K562 (cell line): ENCODE data around the gene ZMYND19. TPM values are rescaled to one million over a fixed set of nuclear protein-coding genes. Genes with fewer than 3 reads are reported as not detected.

ENCODE experiments used
- ATAC-seq: fragments of 200-7000 bp; cut with Tn5 transposase; 3 replicates; pipeline ENCODE4 v1.9.1; 2020; ENCODE audit warnings: moderate library complexity
- BruUV-seq: library from RNA; stranded (reverse); fragments of 400-500 nt; replicated peaks from 2 replicates; lab custom pipeline; 2021; lab: Mats Ljungman, UMichigan
- CTCF ChIA-PET: fragments of 300-600 bp; formaldehyde crosslinking; extraction: SDS; loops from one replicate; lab custom pipeline; 2021; ENCODE audit warnings: low intra/inter-chr PET ratio; lab: Yijun Ruan, JAX
- POLR2A ChIA-PET: fragments of 300-600, 350-650 bp; sonication (Branson Sonifier 250); formaldehyde crosslinking; extraction: SDS; loops from one replicate; lab custom pipeline; 2021; ENCODE audit warnings: antibody characterized with exemption, inconsistent platforms; lab: Yijun Ruan, JAX
- DNase-seq, 4 experiments: peaks; one replicate each; pipeline versions ENCODE4 v3.0.0 to v3.0.0-alpha.2; 2011 to 2018; ENCODE audit warnings: low spot score in 3 of 4, mixed read lengths in 3 of 4; ENCODE audit errors: extremely low read depth in 1 of 4
- FAIRE-seq: peaks from 2 replicates; lab custom pipeline; 2011; peaks lifted over from hg19 to GRCh38; lab: Jason Lieb, UNC
- H2AFZ ChIP-seq: 2 replicates; pipeline ENCODE4 v1.6.0; 2011; ENCODE audit warnings: low read depth, low read length, control low read depth, inconsistent platforms
- H3K27ac ChIP-seq: fragments of 200-600 bp; 3 replicates; pipeline ENCODE4 v1.8.0; 2011; ENCODE audit warnings: low read depth, mild to moderate bottlenecking, control low read depth, inconsistent platforms, low read length, moderate library complexity, mixed read lengths; ENCODE audit errors: extremely low read depth
- H3K27me3 ChIP-seq, 2 experiments: fragments of 300-600 bp in 1 of 2; 2 replicates in 1 of 2; 3 replicates in 1 of 2; pipeline versions ENCODE4 v1.6.0 to v1.8.0; 2011; ENCODE audit warnings: inconsistent platforms in 2 of 2, low read length in 2 of 2, mild to moderate bottlenecking in 1 of 2, mixed read lengths in 1 of 2, moderate library complexity in 1 of 2; ENCODE audit not compliant: control insufficient read depth in 2 of 2, insufficient read depth in 2 of 2
- H3K36me3 ChIP-seq: fragments of 300-600 bp; 3 replicates; pipeline ENCODE4 v1.8.0; 2011; ENCODE audit warnings: mild to moderate bottlenecking, low read length, inconsistent platforms; ENCODE audit not compliant: control insufficient read depth, insufficient read depth
- H3K4me1 ChIP-seq, 2 experiments: fragments of 200-600 bp in 1 of 2; replicated peaks in 1 of 2; 2 replicates in 1 of 2; 3 replicates in 1 of 2; pipeline versions ENCODE4 v1.5.1 to v1.8.0; 2011; ENCODE audit warnings: inconsistent platforms in 2 of 2, low read length in 2 of 2, mild to moderate bottlenecking in 1 of 2, mixed read lengths in 1 of 2, moderate library complexity in 1 of 2; ENCODE audit not compliant: control insufficient read depth in 2 of 2, insufficient read depth in 2 of 2
- H3K4me2 ChIP-seq: 2 replicates; pipeline ENCODE4 v1.6.1; 2011; ENCODE audit warnings: low read length, control low read depth, inconsistent platforms, mixed read lengths; ENCODE audit not compliant: insufficient read depth
- H3K4me3 ChIP-seq: fragments of 200-600 bp; sonication (generic), shearing (Covaris generic); 2 replicates; pipeline ENCODE4 v1.5.1; 2016; ENCODE audit warnings: control low read depth, inconsistent platforms
- H3K79me2 ChIP-seq: fragments of 200-600 bp; 3 replicates; pipeline ENCODE4 v1.8.0; 2011; ENCODE audit warnings: low read length, inconsistent platforms; ENCODE audit not compliant: control insufficient read depth, insufficient read depth
- H3K9ac ChIP-seq, 2 experiments: 2 replicates each; pipeline versions ENCODE4 v1.6.0 to v1.6.1; 2011; ENCODE audit warnings: low read depth in 2 of 2, low read length in 2 of 2, control low read depth in 1 of 2, inconsistent platforms in 1 of 2, mild to moderate bottlenecking in 1 of 2, mixed read lengths in 1 of 2; ENCODE audit not compliant: insufficient read depth in 1 of 2
- H3K9me1 ChIP-seq: one replicate; pipeline ENCODE4 v1.6.0; 2011; ENCODE audit warnings: inconsistent platforms, mild to moderate bottlenecking, low read length, moderate library complexity; ENCODE audit not compliant: control insufficient read depth, insufficient read depth
- H3K9me3 ChIP-seq: replicated peaks from 2 replicates; pipeline ENCODE4 v1.5.1; 2011; ENCODE audit warnings: low read depth, low read length, inconsistent platforms; ENCODE audit not compliant: control insufficient read depth, insufficient read depth
- H4K20me1 ChIP-seq: replicated peaks from 2 replicates; pipeline ENCODE4 v1.6.1; 2011; ENCODE audit warnings: low read length, inconsistent platforms, mixed read lengths; ENCODE audit not compliant: control insufficient read depth, insufficient read depth
- CHD1 ChIP-seq: fragments of 200-600 bp; sonication (generic); IDR thresholded peaks from one replicate; pipeline ENCODE4 v1.6.1; 2012; ENCODE audit warnings: mild to moderate bottlenecking, moderate library complexity, low read length, inconsistent platforms
- HES1 ChIP-seq: fragments of 450-650 bp; IDR thresholded peaks from 2 replicates; pipeline ENCODE4 v1.6.1; 2016; ENCODE audit warnings: low read depth, mild to moderate bottlenecking, moderate library complexity
- KDM5B ChIP-seq: fragments of 200-600 bp; sonication (generic); IDR thresholded peaks from 2 replicates; pipeline ENCODE4 v1.6.1; 2012; ENCODE audit warnings: low read depth, mild to moderate bottlenecking, moderate library complexity, low read length, control low read depth, inconsistent platforms; ENCODE audit not compliant: insufficient replicate concordance
- PYGO2 ChIP-seq: fragments of 450-650 bp; IDR thresholded peaks from 2 replicates; pipeline ENCODE4 v1.6.1; 2016; ENCODE audit warnings: mild to moderate bottlenecking, missing genetic modification characterization, moderate library complexity, missing compliant biosample characterization
- RB1 ChIP-seq: fragments of 450-650 bp; IDR thresholded peaks from 2 replicates; pipeline ENCODE4 v1.6.1; 2017; ENCODE audit warnings: low read depth, mild to moderate bottlenecking
- SAFB2 ChIP-seq: fragments of 200-400 bp; formaldehyde crosslinking; IDR thresholded peaks from 2 replicates; pipeline ENCODE4 v1.6.1; 2018; ENCODE audit warnings: borderline replicate concordance, low read length, low read depth, moderate library complexity; ENCODE audit not compliant: severe bottlenecking
- ZBTB5 ChIP-seq: fragments of 450-650 bp; IDR thresholded peaks from 2 replicates; pipeline ENCODE4 v1.6.1; 2017; ENCODE audit warnings: antibody characterized with exemption
- ZNF449 ChIP-seq: fragments of 250-450 bp; sonication (Bioruptor Pico); IDR thresholded peaks from 2 replicates; pipeline ENCODE4 v1.8.0; 2022; ENCODE audit warnings: moderate library complexity, mild to moderate bottlenecking, inconsistent platforms
- ZNF75A ChIP-seq: fragments of 450-650 bp; formaldehyde crosslinking; IDR thresholded peaks from 2 replicates; pipeline ENCODE4 v1.4.0; 2020; ENCODE audit warnings: mild to moderate bottlenecking
- WGBS: fragments of 100-300 bp; shearing (Covaris generic); methylation state at CpG from one replicate; pipeline ENCODE4 v1.1.6; 2016; ENCODE audit warnings: low coverage, mixed read lengths; ENCODE audit not compliant: insufficient coverage; ENCODE audit errors: missing lambda C conversion rate; 5-methylcytosine and 5-hydroxymethylcytosine counted together
- in situ Hi-C: fragments of 300-500 bp; cut with MboI; formaldehyde crosslinking; loops from 4 replicates; pipeline ENCODE4 v1.15.0; 2018; ENCODE audit warnings: inconsistent platforms, mixed read lengths
- intact Hi-C: fragments of 100-400 bp; cut with micrococcal nuclease; formaldehyde crosslinking; loops from 2 replicates; pipeline ENCODE4 v1.14.2; 2022
- polyA plus RNA-seq, 8 experiments: library from polyadenylated mRNA; depleted of rRNA in 4 of 8; stranded (reverse) in 5 of 8; unstranded in 3 of 8; fragments of >200 nt; fragmentation: Nextera tagmentation in 2 of 8; fragmentation: Illumina TruSeq in 1 of 8; extraction: Ambion mirVana in 2 of 8; extraction: Trizol in 1 of 8; gene quantifications; 2 replicates each; pipeline versions ENCODE4 v1.2.1 to v1.2.3, GENCODE V29; 2011 to 2014; ENCODE audit warnings: inconsistent platforms in 1 of 8, missing spikeins in 1 of 8
- total RNA-seq, 7 experiments: library from RNA; depleted of rRNA in 6 of 7; stranded (reverse); fragments of >200 nt in 6 of 7; fragmentation: Illumina TruSeq in 2 of 7; extraction: Trizol in 2 of 7; gene quantifications; 2 replicates each; pipeline versions ENCODE4 v1.2.1 to v1.2.3, GENCODE V29; 2011 to 2021; ENCODE audit warnings: low replicate concordance in 1 of 7
- TF ChIP-seq, protein P1 (sequence below): sonication (generic); formaldehyde crosslinking; IDR thresholded peaks from 2 replicates; pipeline ENCODE4 v1.8.0; 2022; ENCODE audit warnings: mild to moderate bottlenecking, missing genetic modification reagents

Gene ZMYND19
- total and polyA plus RNA-seq, 9 of the 15 experiments (the other 6 are each of a cell fraction or from before 2014, with no cell fraction given), result 1.0 to 86.7 (median 44.0) TPM

DNA sequence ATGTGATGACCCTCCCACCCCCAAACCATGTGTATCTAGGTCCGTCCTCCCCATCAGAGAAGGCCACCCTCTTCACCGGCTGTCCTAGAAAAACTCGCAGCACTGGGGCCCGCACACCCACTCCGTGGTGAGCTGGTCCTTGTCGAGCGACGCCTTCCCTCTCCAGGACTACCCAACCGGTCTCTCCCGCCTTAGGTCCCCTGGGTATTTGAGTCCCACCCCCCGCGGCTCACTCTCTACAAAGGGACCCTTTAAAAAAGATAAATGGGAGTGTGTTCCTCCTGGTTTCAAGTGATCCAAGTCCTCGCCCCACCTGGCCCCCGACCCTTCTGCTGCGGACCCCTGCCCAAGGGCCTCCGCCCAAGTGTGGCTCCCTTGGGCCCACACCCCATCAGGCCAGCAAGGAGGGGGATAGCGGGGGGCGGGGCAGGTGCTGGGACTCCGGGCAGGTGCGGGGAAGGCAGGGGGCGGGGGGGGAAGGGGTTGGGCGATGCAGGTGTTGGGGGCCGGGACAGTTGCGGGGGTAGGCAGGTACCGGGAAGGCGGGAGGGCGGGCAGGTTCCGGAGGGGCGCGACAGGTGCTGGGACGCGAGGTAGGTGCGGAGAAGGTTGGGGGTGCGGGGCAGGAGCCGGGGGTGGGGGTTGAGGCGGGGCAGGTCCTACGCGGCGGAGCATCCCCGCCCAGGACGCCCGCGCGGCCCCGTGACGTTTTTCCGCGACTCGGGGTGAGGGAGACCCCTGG is 14.2 kb upstream of the ZMYND19 start:
- intact Hi-C loops, result no loop called here
- Histone ChIP-seq H3K9me3 (no peaks in the 10 kb centered on the region), H3K4me3 (peak overlapping the region; percentile 38), H3K79me2 (peaks cover 16% of the 10 kb centered on the region), H3K9me1 (no peaks in the 10 kb centered on the region)
- 42% methylated on average over 28 of the region's 49 CpGs for WGBS
- DNase-seq (no peak), FAIRE-seq (no peak)
- in situ Hi-C loops, result no loop called here
- TF ChIP-seq CHD1, result no peak
- no peak for TF ChIP-seq RB1
- no peak for TF ChIP-seq PYGO2 (tag)
- TF ChIP-seq, protein P1, sequence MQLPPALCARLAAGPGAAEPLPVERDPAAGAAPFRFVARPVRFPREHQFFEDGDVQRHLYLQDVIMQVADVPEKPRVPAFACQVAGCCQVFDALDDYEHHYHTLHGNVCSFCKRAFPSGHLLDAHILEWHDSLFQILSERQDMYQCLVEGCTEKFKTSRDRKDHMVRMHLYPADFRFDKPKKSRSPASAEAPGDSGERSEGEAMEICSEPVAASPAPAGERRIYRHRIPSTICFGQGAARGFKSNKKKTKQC, result no peak
- no peak for TF ChIP-seq KDM5B
- TF ChIP-seq ZNF75A (CRISPR knock-in tag), result no peak
- TF ChIP-seq SAFB2, result no peak
- TF ChIP-seq ZNF449 (CRISPR knock-in tag), result no peak
- no peak for TF ChIP-seq HES1
- no peak for TF ChIP-seq ZBTB5
- TF ChIP-seq, all 486 proteins: peak for 0
- peaks cover 21 to 41% of the 10 kb centered on the region in 2 experiments; a peak in 4 of 5 replicates for H3K4me1 ChIP-seq
- ATAC-seq, result no peak
- H3K27me3 ChIP-seq, result no peaks in the 10 kb centered on the region
- H3K9ac ChIP-seq, result peak overlapping the region in 1 of 2 experiments; percentile 64; a peak in 1 of 4 replicates
- no peak overlapping the region for H3K27ac ChIP-seq
- no TSS peak for BruUV-seq
- H3K36me3 ChIP-seq, result no peaks in the 10 kb centered on the region
- H3K4me2 ChIP-seq, result no peak overlapping the region
- peaks cover 7% of the 10 kb centered on the region; the same call in 1 of the 2 replicates for H4K20me1 ChIP-seq
- POLR2A ChIA-PET, result interaction anchor here (3.2 kb wide), 1 partner anchor 13 kb away, joined by 28 read pairs; the partner anchor contains the start of gene ZMYND19
- CTCF ChIA-PET, result no interaction called here
- no peak overlapping the region for H2AFZ ChIP-seq
